Stimulated activated naive CD4-positive, alpha-beta T cell treated with Interleukin-2 at 50 U/mL for 16 hours (primary cell): ENCODE measurements around the gene DPYD.

ENCODE experiments used
- DNase-seq: peaks from one replicate; lab custom pipeline; 2025; lab: John Stamatoyannopoulos, UW

The DPYD gene

GRCh38 chr1:97143236-97143882 is 777.5 kb downstream of the DPYD start:
- no peak for DNase-seq

- DNase-seq, result no peak
Measured at GRCh38 chr1:97140611-97141010, 780.2 kb downstream of the DPYD start.

GRCh38 chr1:97139512-97139911 is 781.3 kb downstream of the DPYD start:
- no peak for DNase-seq

GRCh38 chr1:97138515-97139032 is 782.3 kb downstream of the DPYD start:
- no peak for DNase-seq

- no peak for DNase-seq
Measured at GRCh38 chr1:97137862-97138514, 782.8 kb downstream of the DPYD start.

- DNase-seq, result no peak
Measured at GRCh38 chr1:97136996-97137395, 783.8 kb downstream of the DPYD start.

- DNase-seq, result no peak
Measured at GRCh38 chr1:97135972-97136371, 784.9 kb downstream of the DPYD start.

GRCh38 chr1:97128426-97128825 is 792.4 kb downstream of the DPYD start:
- no peak for DNase-seq

- no peak for DNase-seq
Measured at GRCh38 chr1:97123717-97124431, 797.0 kb downstream of the DPYD start.

GRCh38 chr1:97120806-97121205 is 800.0 kb downstream of the DPYD start:
- no peak for DNase-seq

- DNase-seq, result no peak
Measured at GRCh38 chr1:97119260-97120158, 801.3 kb downstream of the DPYD start.

GRCh38 chr1:97114842-97115241 is 806.0 kb downstream of the DPYD start:
- DNase-seq, result no peak

GRCh38 chr1:97112442-97112841 is 808.4 kb downstream of the DPYD start:
- DNase-seq, result no peak

GRCh38 chr1:97108179-97108578 is 812.7 kb downstream of the DPYD start:
- no peak for DNase-seq

GRCh38 chr1:97105531-97105930 is 815.3 kb downstream of the DPYD start:
- DNase-seq, result no peak

GRCh38 chr1:97101509-97101908 is 819.3 kb downstream of the DPYD start:
- DNase-seq, result no peak

GRCh38 chr1:97097404-97097925 is 823.4 kb downstream of the DPYD start:
- DNase-seq, result no peak

GRCh38 chr1:97095764-97096163 is 825.1 kb downstream of the DPYD start:
- DNase-seq, result no peak

GRCh38 chr1:97094247-97094972 is 826.4 kb downstream of the DPYD start:
- DNase-seq, result no peak

GRCh38 chr1:97093741-97094140 is 827.1 kb downstream of the DPYD start:
- no peak for DNase-seq

GRCh38 chr1:97092824-97093223 is 828.0 kb downstream of the DPYD start:
- DNase-seq, result no peak
